GM23248 (cell line): ENCODE measurements around the gene SGPL1. TPM values are rescaled to one million over a fixed set of nuclear protein-coding genes. Genes with fewer than 3 reads are reported as not detected.

ENCODE experiments used
- DNase-seq: peaks from one replicate; pipeline ENCODE4 v3.0.0-alpha.2; 2015
- H2AFZ ChIP-seq: fragments of 200-600 bp; sonication (generic); 2 replicates; pipeline ENCODE4 v1.6.1; 2016; ENCODE audit warnings: antibody characterized with exemption
- H3F3A ChIP-seq: fragments of 200-600 bp; sonication (generic); 2 replicates; pipeline ENCODE4 v1.6.1; 2016; ENCODE audit warnings: mild to moderate bottlenecking, antibody characterized with exemption, mixed run types; ENCODE audit not compliant: insufficient read depth
- H3K27ac ChIP-seq: fragments of 200-600 bp; sonication (generic); 2 replicates; pipeline ENCODE4 v1.5.1; 2016; ENCODE audit warnings: mild to moderate bottlenecking
- H3K27me3 ChIP-seq: fragments of 200-600 bp; sonication (generic); replicated peaks from 2 replicates; pipeline ENCODE4 v1.6.1; 2016; ENCODE audit warnings: mild to moderate bottlenecking; ENCODE audit not compliant: insufficient read depth
- H3K36me3 ChIP-seq: fragments of 200-600 bp; sonication (generic); 2 replicates; pipeline ENCODE4 v1.6.1; 2016; ENCODE audit warnings: low read depth, mild to moderate bottlenecking
- H3K4me1 ChIP-seq: fragments of 200-600 bp; sonication (generic); 2 replicates; pipeline ENCODE4 v1.6.1; 2016; ENCODE audit warnings: mild to moderate bottlenecking; ENCODE audit not compliant: insufficient read depth
- H3K4me2 ChIP-seq: fragments of 200-600 bp; sonication (generic); one replicate; pipeline ENCODE4 v1.6.1; 2016; ENCODE audit warnings: mild to moderate bottlenecking; ENCODE audit not compliant: unreplicated experiment
- H3K4me3 ChIP-seq: fragments of 200-600 bp; sonication (generic); 2 replicates; pipeline ENCODE4 v1.5.1; 2016; ENCODE audit warnings: mild to moderate bottlenecking
- H3K79me2 ChIP-seq: fragments of 200-600 bp; sonication (generic); 2 replicates; pipeline ENCODE4 v1.6.1; 2016; ENCODE audit warnings: mild to moderate bottlenecking; ENCODE audit not compliant: insufficient read depth
- H3K9ac ChIP-seq: fragments of 200-600 bp; sonication (generic); 2 replicates; pipeline ENCODE4 v1.6.1; 2016; ENCODE audit warnings: mild to moderate bottlenecking
- H3K9me2 ChIP-seq: fragments of 200-600 bp; sonication (generic); 2 replicates; pipeline ENCODE4 v1.6.1; 2016; ENCODE audit warnings: mixed run types, mild to moderate bottlenecking, moderate library complexity; ENCODE audit not compliant: insufficient read depth
- H3K9me3 ChIP-seq: fragments of 200-600 bp; sonication (generic); one replicate; pipeline ENCODE4 v1.6.1; 2017; ENCODE audit warnings: low read depth
- H4K20me1 ChIP-seq: fragments of 200-600 bp; sonication (generic); 2 replicates; pipeline ENCODE4 v1.6.0; 2016; ENCODE audit not compliant: insufficient read depth
- EZH2 ChIP-seq: fragments of 200-600 bp; sonication (generic); IDR thresholded peaks from 2 replicates; pipeline ENCODE4 v1.6.1; 2018; ENCODE audit warnings: antibody characterized with exemption, mild to moderate bottlenecking; ENCODE audit not compliant: insufficient read depth, poor library complexity, severe bottlenecking
- EZH2phosphoT487 ChIP-seq: fragments of 200-600 bp; sonication (generic); IDR thresholded peaks from 2 replicates; pipeline ENCODE4 v1.6.1; 2018; ENCODE audit warnings: antibody characterized with exemption, moderate library complexity, mild to moderate bottlenecking, low read depth; ENCODE audit not compliant: insufficient read depth
- WGBS, 2 experiments: methylation state at CpG; one replicate each; pipeline ENCODE4 v1.1.6; 2015 to 2017; ENCODE audit warnings: low lambda C conversion rate in 2 of 2, low coverage in 1 of 2; ENCODE audit errors: missing lambda C conversion rate in 2 of 2; 5-methylcytosine and 5-hydroxymethylcytosine counted together
- in situ Hi-C: fragments of 300-500 bp; cut with MboI; formaldehyde crosslinking; loops from 2 replicates; pipeline ENCODE4 v1.15.0; 2020
- polyA plus RNA-seq: library from polyadenylated mRNA; unstranded; fragments of >200 nt; fragmentation: Nextera tagmentation; extraction: Ambion mirVana; gene quantifications from 2 replicates; pipeline ENCODE4 v1.2.1, GENCODE V29; 2016
- total RNA-seq: library from RNA; depleted of rRNA; stranded (reverse); fragments of >200 nt; shearing (Covaris generic); gene quantifications from 2 replicates; pipeline ENCODE4 v1.2.3, GENCODE V29; 2014

Gene SGPL1
- total and polyA plus RNA-seq, 2 experiments from 2014 or later: 18.2 to 27.5 TPM

DNA sequence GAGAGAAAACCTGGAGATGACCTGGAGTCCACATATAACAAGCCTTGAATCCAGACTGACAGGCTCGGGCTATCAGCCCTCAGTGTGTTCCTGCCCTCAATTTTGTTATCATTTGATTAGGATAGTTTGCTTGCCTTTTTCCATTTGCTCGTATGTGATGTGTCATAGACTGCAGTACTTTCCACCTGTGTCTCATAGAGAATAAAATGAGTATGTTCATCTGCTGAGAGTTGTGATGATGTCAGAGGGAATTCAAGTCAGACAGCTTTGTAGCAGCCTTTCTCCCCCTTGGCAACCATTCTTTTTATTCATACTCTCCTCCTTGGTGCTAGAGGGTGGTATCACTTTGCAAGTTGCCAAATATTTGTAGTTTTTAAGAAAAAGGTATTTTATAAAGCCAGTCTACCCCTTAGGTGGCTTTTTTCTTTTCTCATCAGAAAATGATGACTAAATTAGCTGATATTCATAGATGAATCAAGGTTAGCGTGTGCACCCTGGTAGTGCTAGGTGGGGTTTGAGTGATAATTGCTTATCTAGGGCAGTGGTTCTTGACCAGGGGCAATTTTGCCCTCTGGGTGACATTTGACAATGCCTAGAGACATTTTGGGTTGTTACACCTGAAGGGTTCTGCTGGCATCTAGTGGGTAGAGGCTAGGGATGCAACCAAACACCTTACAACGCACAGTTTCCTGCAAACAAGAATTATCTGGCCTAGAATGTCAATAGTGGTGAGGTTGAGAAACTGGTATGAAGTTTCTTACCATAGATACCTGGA, 5.4 kb downstream of the SGPL1 start:
- peak; percentile 20 for DNase-seq
- in situ Hi-C loops: no loop called here

GRCh38 chr10:70822076-70822820, 6.5 kb downstream of the SGPL1 start:
- H3K79me2 ChIP-seq: peaks cover 85% of the 10 kb centered on the region
- DNase-seq: no peak
- H2AFZ ChIP-seq: no peak overlapping the region
- H3K9ac ChIP-seq: no peak overlapping the region
- TF ChIP-seq EZH2: no peak
- TF ChIP-seq EZH2phosphoT487: no peak
- no peak overlapping the region for H3K4me3 ChIP-seq
- peaks cover 12% of the 10 kb centered on the region; the same call in 1 of the 2 replicates for H3K36me3 ChIP-seq
- 90 to 92% methylated on average over 2 of the region's 2 CpGs for WGBS, 2 experiments
- H3K9me2 ChIP-seq: no peaks in the 10 kb centered on the region
- no peak overlapping the region for H3K27ac ChIP-seq
- no peaks in the 10 kb centered on the region for H3K27me3 ChIP-seq
- H3F3A ChIP-seq: no peaks in the 10 kb centered on the region; the same call in 1 of the 2 replicates
- H4K20me1 ChIP-seq: no peaks in the 10 kb centered on the region
- H3K4me2 ChIP-seq: no peak overlapping the region
- H3K9me3 ChIP-seq: no peaks in the 10 kb centered on the region
- in situ Hi-C loops: no loop called here
- H3K4me1 ChIP-seq: peaks cover 12% of the 10 kb centered on the region; the same call in 1 of the 2 replicates

More for the DNA sequence above, 5.4 kb downstream of the SGPL1 start:
- no peaks in the 10 kb centered on the region for H3K9me2 ChIP-seq
- WGBS, 2 experiments: 83 to 85% methylated on average over 4 of the region's 4 CpGs
- H3K36me3 ChIP-seq: peaks cover 12% of the 10 kb centered on the region; the same call in 1 of the 2 replicates
- H2AFZ ChIP-seq: no peak overlapping the region
- TF ChIP-seq EZH2phosphoT487: no peak
- TF ChIP-seq EZH2: no peak
- H3K4me3 ChIP-seq: no peak overlapping the region
- peaks cover 6% of the 10 kb centered on the region; the same call in 1 of the 2 replicates for H3F3A ChIP-seq
- H3K4me2 ChIP-seq: no peak overlapping the region
- H4K20me1 ChIP-seq: no peaks in the 10 kb centered on the region
- H3K79me2 ChIP-seq: peaks cover 81% of the 10 kb centered on the region
- H3K27me3 ChIP-seq: no peaks in the 10 kb centered on the region
- H3K4me1 ChIP-seq: peaks cover 11% of the 10 kb centered on the region; the same call in 1 of the 2 replicates
- H3K9ac ChIP-seq: no peak overlapping the region
- H3K27ac ChIP-seq: no peak overlapping the region
- H3K9me3 ChIP-seq: no peaks in the 10 kb centered on the region

DNA sequence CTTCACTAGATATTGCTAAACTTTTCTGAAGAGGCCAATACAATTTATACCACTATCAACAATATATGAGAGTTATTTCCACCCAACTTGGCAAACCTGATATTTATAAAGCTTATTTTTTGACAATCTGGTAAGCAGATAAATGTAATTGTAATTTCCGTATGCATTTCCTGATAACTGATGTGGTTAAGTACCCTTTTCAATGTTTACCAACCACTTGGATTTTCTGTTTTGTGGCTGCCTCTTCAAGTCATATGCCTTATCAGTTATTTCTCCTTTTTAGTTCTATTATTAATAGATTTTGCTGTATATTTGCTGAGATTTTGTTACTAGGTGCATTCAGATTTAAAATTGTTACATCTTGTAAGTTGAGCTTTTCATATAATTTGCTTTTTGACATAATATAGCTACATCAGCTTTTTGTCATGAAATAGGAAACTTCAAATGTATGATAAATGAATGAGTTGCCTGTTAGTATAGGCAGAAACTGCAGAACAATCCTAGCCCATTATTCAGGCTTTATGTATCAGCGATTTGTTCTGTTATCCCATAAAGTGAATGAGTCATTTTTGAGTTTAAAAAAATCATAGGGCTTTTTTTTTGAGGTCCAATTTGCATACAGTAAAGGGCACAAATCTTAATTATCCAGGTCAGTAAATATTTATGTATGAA, 11.5 kb downstream of the SGPL1 start:
- Histone ChIP-seq H3K4me2 (no peak overlapping the region), H3F3A (peaks cover 19% of the 10 kb centered on the region), H3K9me2 (no peaks in the 10 kb centered on the region), H3K4me1 (peaks cover 19% of the 10 kb centered on the region), H2AFZ (no peak overlapping the region), H3K9ac (no peak overlapping the region), H3K9me3 (no peaks in the 10 kb centered on the region), H3K27ac (no peak overlapping the region), H3K27me3 (no peaks in the 10 kb centered on the region), H3K4me3 (no peak overlapping the region), H3K36me3 (no peaks in the 10 kb centered on the region; the same call in 1 of the 2 replicates), H3K79me2 (peaks cover 76% of the 10 kb centered on the region), H4K20me1 (no peaks in the 10 kb centered on the region)
- TF ChIP-seq EZH2phosphoT487 (no peak), EZH2 (no peak)
- 77 to 81% methylated on average over 2 of the region's 2 CpGs for WGBS, 2 experiments
- DNase-seq: peak; percentile 52
- in situ Hi-C loops: no loop called here

- no peak overlapping the region for H2AFZ ChIP-seq
- peaks cover 73% of the 10 kb centered on the region for H3K79me2 ChIP-seq
- no peak overlapping the region for H3K4me3 ChIP-seq
- no peaks in the 10 kb centered on the region; the same call in 1 of the 2 replicates for H3K36me3 ChIP-seq
- WGBS, 2 experiments: 88 to 89% methylated on average over 4 of the region's 4 CpGs
- no peak overlapping the region for H3K27ac ChIP-seq
- no peaks in the 10 kb centered on the region for H3K9me3 ChIP-seq
- H3K9me2 ChIP-seq: no peaks in the 10 kb centered on the region
- no peak for TF ChIP-seq EZH2
- TF ChIP-seq EZH2phosphoT487: no peak
- no peaks in the 10 kb centered on the region for H3K27me3 ChIP-seq
- in situ Hi-C loops: no loop called here
- no peak for DNase-seq
- no peak overlapping the region for H3K9ac ChIP-seq
- H3F3A ChIP-seq: peaks cover 36% of the 10 kb centered on the region
- peaks cover 35% of the 10 kb centered on the region for H3K4me1 ChIP-seq
- H4K20me1 ChIP-seq: no peaks in the 10 kb centered on the region
- no peak overlapping the region for H3K4me2 ChIP-seq
Measured at GRCh38 chr10:70828923-70829322, 13.2 kb downstream of the SGPL1 start.
